NCI-H1048 (cell line): Measurements from ENCODE around the gene ALPL.

Experiments
- DNase-seq: peaks from one replicate; lab custom pipeline; 2025; lab: John Stamatoyannopoulos, UW

The ALPL gene

GRCh38 chr1:21530368-21531016 is 21.3 kb downstream of the ALPL start:
- DNase-seq, result no peak

DNA sequence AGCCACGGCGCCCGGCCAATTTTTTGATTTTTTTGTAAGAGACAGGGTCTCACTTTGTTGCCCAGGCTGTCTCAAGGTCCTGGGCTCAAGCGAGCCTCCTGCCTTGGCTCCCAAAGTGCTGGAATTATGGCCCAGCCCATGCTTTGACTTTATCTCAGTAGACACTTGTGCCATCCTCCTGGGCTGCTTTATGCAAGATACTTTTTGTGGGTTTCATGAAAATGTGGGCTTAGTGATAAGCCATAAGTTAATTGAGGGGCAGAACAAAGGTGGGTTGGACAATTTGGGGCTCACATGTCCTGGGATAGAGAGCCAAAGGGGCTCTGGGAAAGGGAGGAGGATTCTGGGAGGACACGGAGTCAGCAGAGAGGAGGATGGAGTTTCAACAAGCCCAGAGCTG is 22.0 kb downstream of the ALPL start:
- DNase-seq, result no peak

DNA sequence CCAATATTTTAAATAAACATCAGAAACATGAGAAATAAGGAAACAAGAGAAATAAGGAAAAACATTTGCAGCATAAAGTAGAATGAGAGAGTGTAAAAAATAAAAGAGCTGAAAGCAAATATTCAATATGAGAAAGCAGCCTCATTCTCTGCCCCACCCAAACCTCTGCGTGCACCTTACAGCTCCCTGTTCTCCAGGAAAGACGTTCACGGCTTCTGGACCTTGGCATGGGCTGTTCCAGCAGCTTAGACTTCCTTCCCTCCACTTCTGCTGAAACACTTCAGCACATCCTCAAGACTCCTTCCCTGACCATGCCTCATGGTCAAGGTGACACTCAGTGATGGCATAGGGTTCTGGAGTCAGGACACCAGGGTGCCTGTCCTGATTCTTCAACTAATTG is 23.3 kb downstream of the ALPL start:
- DNase-seq, result no peak

GRCh38 chr1:21532992-21533534 is 23.8 kb downstream of the ALPL start:
- no peak for DNase-seq

GRCh38 chr1:21534146-21534545 is 24.9 kb downstream of the ALPL start:
- DNase-seq, result no peak

DNA sequence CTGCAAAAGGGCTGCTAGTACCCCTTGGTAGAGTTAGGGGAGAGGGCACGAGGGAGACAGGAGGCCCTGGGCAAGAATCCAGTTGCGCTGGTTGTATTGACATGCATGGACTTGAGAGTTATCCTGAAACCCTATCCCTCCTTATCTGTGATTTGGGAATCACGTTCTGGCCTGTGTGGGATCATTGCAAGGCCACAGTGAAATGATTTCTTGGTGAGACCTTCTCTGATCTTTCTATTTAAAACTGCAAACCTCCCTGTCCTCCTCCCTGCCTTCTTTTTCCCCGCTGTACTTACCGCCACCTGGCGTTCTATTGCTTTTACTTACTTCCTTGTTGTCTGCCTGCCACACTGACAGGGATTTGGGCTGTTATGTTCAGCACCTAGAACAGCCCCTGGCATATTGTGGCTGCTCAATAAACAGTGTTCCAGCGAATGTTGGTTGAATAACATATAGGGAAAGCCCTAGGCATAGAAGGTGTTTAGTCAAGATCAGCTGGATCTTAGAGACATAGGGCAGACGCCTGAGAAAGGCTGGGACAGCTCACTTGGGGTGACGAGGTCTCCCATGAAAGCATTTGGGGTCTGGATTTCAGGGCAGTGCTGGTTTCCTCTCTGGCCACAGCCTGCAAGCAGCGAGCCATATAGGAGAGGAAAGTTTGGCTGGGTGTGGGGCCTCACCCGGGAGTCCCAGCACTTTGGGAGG is 25.6 kb downstream of the ALPL start:
- no peak for DNase-seq

DNA sequence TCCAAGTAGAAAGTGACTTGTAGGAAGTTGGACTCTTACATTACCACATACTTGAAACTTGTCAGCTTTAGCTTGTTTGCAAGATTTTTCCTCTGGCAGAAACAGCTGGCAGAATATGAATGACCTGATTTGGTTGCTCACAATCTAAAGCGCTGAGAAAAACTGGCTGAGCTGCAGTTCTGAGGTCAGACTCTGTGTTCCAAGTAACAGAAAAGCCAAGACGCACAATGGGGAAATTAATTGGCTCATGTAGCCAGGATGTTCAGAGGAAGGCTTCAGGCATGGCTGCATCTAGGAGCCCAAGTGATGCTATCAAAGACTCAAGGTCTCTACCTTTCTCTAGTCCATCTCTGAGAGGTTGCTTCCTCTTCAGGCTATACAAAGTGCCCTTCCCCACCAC is 27.0 kb downstream of the ALPL start:
- no peak for DNase-seq

GRCh38 chr1:21537511-21537931 is 28.3 kb downstream of the ALPL start:
- no peak for DNase-seq

GRCh38 chr1:21537932-21538630 is 28.9 kb downstream of the ALPL start:
- DNase-seq, result no peak

- no peak for DNase-seq
Measured at GRCh38 chr1:21539933-21540332, 30.7 kb downstream of the ALPL start.

GRCh38 chr1:21541329-21541728 is 32.1 kb downstream of the ALPL start:
- no peak for DNase-seq

- DNase-seq, result no peak
Measured at GRCh38 chr1:21541835-21542234, 32.6 kb downstream of the ALPL start.

- no peak for DNase-seq
Measured at GRCh38 chr1:21543598-21543997, 34.4 kb downstream of the ALPL start.

DNA sequence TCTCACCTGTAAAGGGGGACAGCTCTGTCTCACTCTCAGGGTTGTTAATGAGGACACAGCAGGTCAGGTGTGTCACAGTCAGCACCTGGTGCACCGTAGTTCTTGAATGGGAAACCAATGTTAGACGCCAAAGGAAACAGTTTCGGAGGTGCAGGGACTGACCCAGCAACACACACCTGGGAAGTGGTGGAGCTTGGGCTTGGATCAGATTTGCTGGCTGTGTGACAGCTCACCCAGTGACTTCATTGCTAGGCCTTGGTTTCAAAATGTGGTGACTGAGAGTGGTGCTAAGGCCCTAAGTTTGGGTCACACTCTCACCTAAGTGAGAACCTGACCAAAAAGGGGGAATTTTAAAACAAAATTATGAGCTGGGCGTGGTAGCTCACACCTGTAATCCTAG is 34.9 kb downstream of the ALPL start:
- DNase-seq, result no peak

GRCh38 chr1:21546122-21546825 is 37.1 kb downstream of the ALPL start:
- no peak for DNase-seq

- no peak for DNase-seq
Measured at GRCh38 chr1:21547876-21548275, 38.7 kb downstream of the ALPL start.

DNA sequence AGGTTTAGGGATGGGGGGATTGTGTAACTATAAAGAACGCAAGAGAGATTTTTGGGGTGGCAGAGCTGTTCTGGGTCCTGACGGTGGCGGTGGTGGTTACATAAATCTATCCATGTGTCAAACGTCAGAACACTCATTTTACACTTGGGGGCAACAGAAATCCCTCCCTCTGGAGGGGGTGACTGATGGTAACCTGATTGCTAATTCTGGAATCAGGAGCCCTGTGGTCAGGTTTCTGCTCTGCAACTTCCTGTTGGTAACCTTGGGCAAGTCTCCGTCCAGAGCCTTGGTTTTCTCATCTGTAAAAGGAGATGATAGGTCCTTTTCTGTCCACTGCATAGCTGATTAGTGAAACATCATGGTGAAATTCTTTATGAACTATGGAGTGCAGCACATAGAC is 40.9 kb downstream of the ALPL start:
- DNase-seq, result no peak

DNA sequence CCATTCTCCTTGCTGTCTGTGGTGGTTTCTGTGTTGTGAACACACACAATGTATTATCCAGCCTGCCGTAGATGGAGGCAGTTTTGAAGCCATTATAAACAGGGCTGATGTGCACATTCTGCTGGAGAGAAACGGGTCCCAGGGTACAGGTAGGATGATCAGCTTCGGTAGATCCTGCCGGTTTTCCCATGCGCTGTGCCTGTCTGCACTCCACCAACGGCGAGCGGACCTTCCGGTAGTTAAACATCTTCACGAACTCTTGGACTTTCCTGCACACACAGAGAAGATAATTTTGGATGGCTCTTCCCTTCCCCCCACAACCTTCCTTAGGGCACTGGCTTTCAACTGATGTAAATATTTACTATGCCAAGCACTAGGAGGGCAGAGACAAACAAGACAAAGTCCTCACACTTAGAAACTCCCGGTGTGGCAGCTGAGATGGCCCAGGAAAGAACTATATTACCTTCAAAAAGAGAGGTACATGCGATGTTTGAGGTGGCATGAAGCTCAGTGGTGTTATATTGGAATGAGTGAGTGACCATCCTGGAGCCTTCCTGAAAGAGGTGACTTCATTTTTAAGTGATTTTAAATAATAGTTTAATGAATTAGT is 41.7 kb downstream of the ALPL start:
- DNase-seq, result no peak

- no peak for DNase-seq
Measured at GRCh38 chr1:21552715-21553114, 43.5 kb downstream of the ALPL start.

DNA sequence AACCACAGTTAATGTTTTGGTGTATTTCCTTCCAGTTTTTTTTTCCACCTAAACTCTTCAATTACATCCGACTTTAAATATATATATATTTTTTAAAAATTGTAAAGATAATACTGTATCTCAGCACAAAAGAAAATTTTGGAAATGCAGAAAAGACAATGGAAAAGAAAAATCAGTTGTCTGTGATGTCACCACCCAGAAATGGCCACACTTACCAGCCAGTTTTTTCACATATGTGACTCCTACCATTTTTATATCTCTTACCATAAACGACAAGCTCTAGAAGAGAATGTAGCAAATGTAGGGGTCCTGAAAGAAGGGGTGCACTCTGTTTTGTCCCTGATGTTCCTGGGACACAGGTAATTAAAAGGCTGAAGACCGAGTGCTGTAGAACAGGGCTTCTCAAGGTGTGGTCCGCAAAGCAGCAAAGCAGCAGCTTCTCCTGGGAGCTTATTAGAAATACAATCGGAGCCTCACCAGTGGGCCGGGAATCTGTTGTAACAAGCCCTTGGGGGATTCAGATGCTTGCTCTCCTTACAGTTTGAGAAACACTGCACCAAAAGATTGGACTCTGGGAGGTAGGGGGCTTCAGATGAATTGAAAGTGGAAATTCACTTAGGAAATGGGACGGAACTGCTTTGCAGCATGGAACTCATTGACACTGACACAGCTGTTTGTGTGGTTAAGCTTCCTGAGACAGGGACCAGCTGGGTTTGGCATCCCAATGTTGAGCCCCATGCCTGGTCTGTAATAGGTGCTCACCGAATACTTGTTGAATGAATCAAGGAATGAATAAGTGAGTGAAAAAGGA is 44.1 kb downstream of the ALPL start:
- DNase-seq, result no peak
